Heart left ventricle (tissue), 13 donors: ENCODE data around the gene GPR160.

Source experiments
- CTCF ChIP-seq, 12 donors: fragments of 200-600 bp; sonication (generic) in 4 of 12; IDR thresholded peaks; one replicate each; pipeline versions ENCODE4 v1.5.0 to v1.8.0; 2018 to 2022; ENCODE audit warnings: antibody characterized with exemption in 12 of 12, mild to moderate bottlenecking in 5 of 12
- POLR2A ChIP-seq, 2 donors: fragments of 450-650 bp; IDR thresholded peaks; one replicate each; pipeline ENCODE4 v1.6.1; 2017; ENCODE audit warnings: antibody characterized with exemption in 2 of 2, mild to moderate bottlenecking in 2 of 2, moderate library complexity in 2 of 2
- donor health status: ischemic (EF 13 %, LVEDD 7.1; RV severe dilation, severe dysfunction).
- donor health status: DM: no; HTN: yes; CAD: no.
- donor health status: DM: no; HTN: no; CAD: no.
- donor health status: ischemic (EF 25% LVEDD 6.9; RV normal size, moderate dysfunction).
- donor health status: ischemic (EF 25% LVEDD 5.7; RV mildly dilated, moderate dysfunction).
- donor health status: ischemic (EF 35%, LVEDD 5.7; RV mildly dilated, moderate dysfunction).
- donor health status: nonischemic (EF 11% LVEDD 7.7; RV severe dilation, severe dysfunction).
- donor health status: DM: yes; HTN: yes; CAD: no.
- donor health status: PGD.
- donor health status: ischemic (EF 29% LVEDD 5.4; RV normal size, mild dysfunction).
- donor health status: nonischemic (EF 23%, LVEDD 6.1; RV moderate dilation, normal function).

- TF ChIP-seq CTCF (IDR thresholded peaks at IDR 0.05) (no peak), POLR2A (IDR thresholded peaks at IDR 0.05) (no peak)
Observed at GRCh38 chr3:170095771-170096170, 58.0 kb downstream of the GPR160 start.
